Muscle layer of duodenum (tissue), 2 donors: ENCODE data around the gene PDE4B.

Experiments used
- H3K27ac ChIP-seq: one replicate; pipeline ENCODE4 v1.7.0; 2013; ENCODE audit warnings: mild to moderate bottlenecking, low read length
- H3K27me3 ChIP-seq: one replicate; pipeline ENCODE4 v1.7.0; 2013; ENCODE audit warnings: low read depth, mild to moderate bottlenecking, control low read depth, low read length
- H3K36me3 ChIP-seq, 2 donors: one replicate each; pipeline ENCODE4 v1.7.0; 2013; ENCODE audit warnings: low read length in 2 of 2, control low read depth in 1 of 2, mild to moderate bottlenecking in 1 of 2; ENCODE audit not compliant: insufficient read depth in 2 of 2, control insufficient read depth in 1 of 2
- H3K4me1 ChIP-seq, 2 donors: one replicate each; pipeline ENCODE4 v1.7.0; 2013; ENCODE audit warnings: low read length in 2 of 2, mild to moderate bottlenecking in 2 of 2, control low read depth in 1 of 2, moderate library complexity in 1 of 2; ENCODE audit not compliant: insufficient read depth in 2 of 2, control insufficient read depth in 1 of 2
- H3K4me3 ChIP-seq, 2 donors: one replicate each; pipeline ENCODE4 v1.7.0; 2013; ENCODE audit warnings: low read length in 2 of 2, low read depth in 1 of 2, mild to moderate bottlenecking in 1 of 2
- H3K9me3 ChIP-seq, 2 donors: one replicate each; pipeline ENCODE4 v1.7.0; 2013; ENCODE audit warnings: low read length in 2 of 2, control low read depth in 1 of 2, mild to moderate bottlenecking in 1 of 2; ENCODE audit not compliant: control insufficient read depth in 1 of 2
- donor health status: healthy.

Gene PDE4B

GRCh38 chr1:66197120-66197519 is 404.4 kb downstream of the PDE4B start:
- no peak overlapping the region for H3K27ac ChIP-seq

DNA sequence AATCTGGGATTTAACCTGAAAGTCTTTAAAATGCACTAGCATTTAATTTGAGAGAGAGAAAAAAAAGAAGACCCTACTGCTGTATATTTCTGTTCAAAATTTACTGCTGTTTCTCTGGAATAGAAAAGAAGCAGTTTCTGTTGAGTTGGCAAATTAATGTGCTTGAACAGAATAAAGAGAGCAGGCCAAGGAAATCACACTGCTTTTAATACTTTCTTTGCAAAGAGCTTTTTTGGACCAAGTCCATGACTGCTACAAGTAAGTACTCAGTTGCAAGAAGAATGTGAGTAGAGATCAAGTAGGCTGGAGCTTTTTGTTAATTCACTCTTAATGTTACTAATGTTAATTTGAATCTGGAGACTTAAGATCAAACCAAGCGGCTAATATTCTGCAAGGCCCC is 405.1 kb downstream of the PDE4B start:
- H3K4me1 ChIP-seq: peaks cover 0 to 9% of the 10 kb centered on the region in 2 donors
- no peaks in the 10 kb centered on the region for H3K9me3 ChIP-seq
- H3K27me3 ChIP-seq: no peaks in the 10 kb centered on the region
- H3K36me3 ChIP-seq: no peaks in the 10 kb centered on the region
- no peak overlapping the region for H3K4me3 ChIP-seq
- no peak overlapping the region for H3K27ac ChIP-seq

More at GRCh38 chr1:66197120-66197519, 404.4 kb downstream of the PDE4B start:
- no peaks in the 10 kb centered on the region for H3K9me3 ChIP-seq
- no peak overlapping the region for H3K4me3 ChIP-seq
- H3K4me1 ChIP-seq: peaks cover 0 to 9% of the 10 kb centered on the region in 2 donors
- H3K27me3 ChIP-seq: no peaks in the 10 kb centered on the region
- H3K36me3 ChIP-seq: no peaks in the 10 kb centered on the region

GRCh38 chr1:66206563-66207144 is 414.0 kb downstream of the PDE4B start:
- Histone ChIP-seq H3K27ac (peak overlapping the region; percentile 27), H3K4me3 (no peak overlapping the region), H3K9me3 (peaks cover 0 to 3% of the 10 kb centered on the region in 2 donors), H3K27me3 (no peaks in the 10 kb centered on the region), H3K4me1 (peaks cover 0 to 25% of the 10 kb centered on the region in 2 donors), H3K36me3 (no peaks in the 10 kb centered on the region)

DNA sequence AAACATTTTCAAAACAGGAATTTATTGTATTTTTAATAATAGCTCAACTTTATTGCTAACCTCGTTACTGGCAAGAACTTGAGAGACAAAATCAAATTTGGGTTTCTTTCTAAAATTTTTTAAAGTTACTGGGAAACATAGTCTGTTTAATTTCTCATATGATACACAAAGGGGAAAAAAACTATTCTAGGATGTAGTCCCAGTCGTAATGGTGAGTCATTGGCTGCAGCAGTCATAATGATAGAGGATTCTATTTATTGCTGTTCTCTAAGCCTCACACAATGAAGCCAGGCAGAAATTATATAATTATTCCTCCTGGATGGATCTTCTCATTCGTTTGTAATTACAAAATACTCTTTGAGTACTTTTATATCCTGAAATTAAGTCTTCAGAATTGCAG is 414.8 kb downstream of the PDE4B start:
- H3K4me1 ChIP-seq: peaks cover 0 to 26% of the 10 kb centered on the region in 2 donors
- H3K27ac ChIP-seq: no peak overlapping the region

GRCh38 chr1:66208632-66209031 is 415.9 kb downstream of the PDE4B start:
- Histone ChIP-seq H3K4me1 (peaks cover 0 to 30% of the 10 kb centered on the region in 2 donors), H3K4me3 (no peak overlapping the region), H3K36me3 (no peaks in the 10 kb centered on the region), H3K9me3 (peaks cover 0 to 3% of the 10 kb centered on the region in 2 donors), H3K27me3 (no peaks in the 10 kb centered on the region), H3K27ac (no peak overlapping the region)

More for the DNA sequence above, 414.8 kb downstream of the PDE4B start:
- H3K27me3 ChIP-seq: no peaks in the 10 kb centered on the region
- H3K9me3 ChIP-seq: peaks cover 0 to 3% of the 10 kb centered on the region in 2 donors
- H3K4me3 ChIP-seq: no peak overlapping the region
- no peaks in the 10 kb centered on the region for H3K36me3 ChIP-seq

DNA sequence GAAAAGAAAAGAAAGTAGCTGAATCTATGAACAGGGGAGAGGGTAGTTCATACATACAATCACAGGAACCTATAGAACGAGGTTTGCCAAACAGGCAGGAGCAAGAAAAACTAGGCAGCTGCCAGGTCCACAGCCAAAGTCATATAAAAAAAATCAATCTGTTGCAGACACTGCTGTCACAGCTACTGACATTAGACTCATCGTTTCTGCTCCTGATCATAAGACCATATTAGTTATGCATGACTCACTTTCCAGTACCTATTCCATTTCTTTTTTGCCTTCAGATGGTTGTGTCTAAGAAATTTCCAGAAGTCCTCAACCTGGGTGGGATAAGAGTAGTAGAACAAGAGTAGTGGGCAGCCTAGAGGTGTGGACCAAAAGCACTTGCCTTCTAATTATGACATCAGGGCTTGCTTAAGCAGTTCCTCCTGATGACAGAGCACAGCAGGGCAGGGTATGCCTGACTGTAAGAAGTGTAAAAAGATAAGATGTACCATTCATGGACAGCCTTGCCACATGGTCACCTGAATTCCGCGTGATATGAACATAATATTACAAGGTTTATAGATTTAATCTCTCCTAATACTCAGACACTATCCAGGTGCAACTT is 418.0 kb downstream of the PDE4B start:
- peaks cover 0 to 39% of the 10 kb centered on the region in 2 donors for H3K4me1 ChIP-seq
- H3K9me3 ChIP-seq: no peaks in the 10 kb centered on the region
- no peak overlapping the region for H3K4me3 ChIP-seq
- H3K27ac ChIP-seq: no peak overlapping the region
- H3K27me3 ChIP-seq: no peaks in the 10 kb centered on the region
- no peaks in the 10 kb centered on the region for H3K36me3 ChIP-seq

DNA sequence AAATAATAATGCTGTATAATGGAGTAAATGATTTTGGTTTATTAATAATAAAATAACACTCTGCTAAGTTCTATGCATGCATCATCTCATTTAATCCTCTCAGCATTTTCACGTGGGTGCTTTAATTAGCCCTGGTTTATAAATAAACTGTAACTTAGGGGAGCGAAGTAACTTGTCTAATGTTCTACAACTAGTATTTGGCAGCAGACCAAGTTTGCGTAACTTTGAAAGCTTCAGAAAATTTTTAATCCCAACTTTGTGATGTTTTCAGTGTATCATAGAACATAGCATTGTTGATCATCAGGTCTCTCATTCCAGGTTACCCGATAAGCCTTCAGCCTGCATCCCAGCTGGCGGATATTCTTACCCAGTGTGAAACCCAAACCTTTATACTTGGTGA is 418.8 kb downstream of the PDE4B start:
- peaks cover 0 to 37% of the 10 kb centered on the region in 2 donors for H3K4me1 ChIP-seq
- H3K36me3 ChIP-seq: no peaks in the 10 kb centered on the region
- H3K27me3 ChIP-seq: no peaks in the 10 kb centered on the region
- H3K27ac ChIP-seq: no peak overlapping the region
- no peak overlapping the region for H3K4me3 ChIP-seq
- H3K9me3 ChIP-seq: no peaks in the 10 kb centered on the region

- Histone ChIP-seq H3K27ac (no peak overlapping the region), H3K4me1 (peaks cover 0 to 35% of the 10 kb centered on the region in 2 donors), H3K4me3 (no peak overlapping the region), H3K9me3 (no peaks in the 10 kb centered on the region), H3K36me3 (no peaks in the 10 kb centered on the region), H3K27me3 (no peaks in the 10 kb centered on the region)
These were observed 420.8 kb downstream of the PDE4B start for GRCh38 chr1:66213491-66213890.

DNA sequence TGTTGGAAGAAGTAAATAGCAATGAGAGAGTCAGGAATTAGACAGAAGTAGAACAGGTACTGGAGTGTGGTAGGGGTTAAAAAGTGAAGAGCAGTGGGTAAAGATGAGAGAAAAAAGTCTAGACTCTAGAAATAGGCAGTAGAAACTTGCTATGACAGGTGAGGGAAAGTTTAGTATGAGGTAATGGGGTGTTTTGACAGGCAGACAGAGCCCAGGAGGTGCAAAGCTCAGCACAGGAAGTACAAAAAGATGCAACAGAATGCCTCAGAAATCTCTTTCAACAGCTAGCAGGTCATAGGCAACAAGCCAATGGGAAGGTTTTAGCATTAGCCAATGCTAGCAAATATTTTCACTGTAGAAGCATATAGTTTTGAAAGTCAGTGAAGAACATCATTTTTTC is 422.2 kb downstream of the PDE4B start:
- no peak overlapping the region for H3K27ac ChIP-seq
- no peaks in the 10 kb centered on the region for H3K27me3 ChIP-seq
- H3K9me3 ChIP-seq: no peaks in the 10 kb centered on the region
- H3K36me3 ChIP-seq: no peaks in the 10 kb centered on the region
- peaks cover 0 to 28% of the 10 kb centered on the region in 2 donors for H3K4me1 ChIP-seq
- H3K4me3 ChIP-seq: no peak overlapping the region

GRCh38 chr1:66217021-66217420 is 424.3 kb downstream of the PDE4B start:
- H3K4me1 ChIP-seq: peaks cover 0 to 21% of the 10 kb centered on the region in 2 donors
- H3K27me3 ChIP-seq: no peaks in the 10 kb centered on the region
- no peaks in the 10 kb centered on the region for H3K36me3 ChIP-seq
- no peaks in the 10 kb centered on the region for H3K9me3 ChIP-seq
- no peak overlapping the region for H3K27ac ChIP-seq
- H3K4me3 ChIP-seq: no peak overlapping the region

DNA sequence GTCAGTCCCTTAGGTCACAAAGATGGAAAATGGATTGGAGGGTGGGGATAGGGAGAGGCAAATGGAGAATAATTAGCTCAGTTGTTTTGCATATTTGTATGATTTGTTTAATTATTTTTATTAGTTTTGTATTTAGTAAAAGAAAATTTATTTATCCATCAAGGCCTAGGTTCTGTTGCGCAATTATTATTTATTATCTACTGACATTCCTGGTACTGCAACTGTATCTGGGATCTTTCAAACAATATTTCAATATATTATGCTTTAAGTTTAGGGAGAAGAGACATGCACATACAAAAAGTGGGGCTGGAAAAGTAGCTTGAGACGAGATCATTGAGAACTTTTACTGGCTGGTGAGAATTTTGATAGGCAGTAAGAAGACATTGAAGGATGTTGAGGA is 424.9 kb downstream of the PDE4B start:
- Histone ChIP-seq H3K4me3 (no peak overlapping the region), H3K36me3 (no peaks in the 10 kb centered on the region), H3K4me1 (peaks cover 0 to 21% of the 10 kb centered on the region in 2 donors), H3K27ac (no peak overlapping the region), H3K27me3 (no peaks in the 10 kb centered on the region), H3K9me3 (no peaks in the 10 kb centered on the region)

GRCh38 chr1:66220477-66220876 is 427.8 kb downstream of the PDE4B start:
- no peaks in the 10 kb centered on the region for H3K9me3 ChIP-seq
- H3K4me1 ChIP-seq: peaks cover 0 to 9% of the 10 kb centered on the region in 2 donors
- H3K4me3 ChIP-seq: no peak overlapping the region
- no peak overlapping the region for H3K27ac ChIP-seq
- H3K36me3 ChIP-seq: no peaks in the 10 kb centered on the region
- no peaks in the 10 kb centered on the region for H3K27me3 ChIP-seq
